Epithelial cell of esophagus (primary cell): ENCODE results near the gene RLN2.
A peak's percentile ranks its signal among the peaks of the same experiment; 100 is the strongest.
"Not testable (repeated sequence)": the region's sequence is repeated elsewhere in the genome, so short reads cannot be mapped to it uniquely, and the experiment has no call there.

Experiments
- DNase-seq: peaks from one replicate; pipeline ENCODE4 v3.0.0; 2010; ENCODE audit warnings: low read depth
- H3K4me3 ChIP-seq: 2 replicates; pipeline ENCODE4 v1.5.1; 2011; ENCODE audit warnings: mild to moderate bottlenecking, low read length, control low read depth
- TF ChIP-seq, protein P1 (sequence below): IDR thresholded peaks from 2 replicates; pipeline ENCODE4 v1.5.1; 2011; ENCODE audit warnings: low read depth, mild to moderate bottlenecking, low read length, control low read depth, inconsistent platforms; ENCODE audit not compliant: insufficient read depth; ENCODE audit errors: missing control alignments

The RLN2 gene, protein sequence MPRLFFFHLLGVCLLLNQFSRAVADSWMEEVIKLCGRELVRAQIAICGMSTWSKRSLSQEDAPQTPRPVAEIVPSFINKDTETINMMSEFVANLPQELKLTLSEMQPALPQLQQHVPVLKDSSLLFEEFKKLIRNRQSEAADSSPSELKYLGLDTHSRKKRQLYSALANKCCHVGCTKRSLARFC

DNA sequence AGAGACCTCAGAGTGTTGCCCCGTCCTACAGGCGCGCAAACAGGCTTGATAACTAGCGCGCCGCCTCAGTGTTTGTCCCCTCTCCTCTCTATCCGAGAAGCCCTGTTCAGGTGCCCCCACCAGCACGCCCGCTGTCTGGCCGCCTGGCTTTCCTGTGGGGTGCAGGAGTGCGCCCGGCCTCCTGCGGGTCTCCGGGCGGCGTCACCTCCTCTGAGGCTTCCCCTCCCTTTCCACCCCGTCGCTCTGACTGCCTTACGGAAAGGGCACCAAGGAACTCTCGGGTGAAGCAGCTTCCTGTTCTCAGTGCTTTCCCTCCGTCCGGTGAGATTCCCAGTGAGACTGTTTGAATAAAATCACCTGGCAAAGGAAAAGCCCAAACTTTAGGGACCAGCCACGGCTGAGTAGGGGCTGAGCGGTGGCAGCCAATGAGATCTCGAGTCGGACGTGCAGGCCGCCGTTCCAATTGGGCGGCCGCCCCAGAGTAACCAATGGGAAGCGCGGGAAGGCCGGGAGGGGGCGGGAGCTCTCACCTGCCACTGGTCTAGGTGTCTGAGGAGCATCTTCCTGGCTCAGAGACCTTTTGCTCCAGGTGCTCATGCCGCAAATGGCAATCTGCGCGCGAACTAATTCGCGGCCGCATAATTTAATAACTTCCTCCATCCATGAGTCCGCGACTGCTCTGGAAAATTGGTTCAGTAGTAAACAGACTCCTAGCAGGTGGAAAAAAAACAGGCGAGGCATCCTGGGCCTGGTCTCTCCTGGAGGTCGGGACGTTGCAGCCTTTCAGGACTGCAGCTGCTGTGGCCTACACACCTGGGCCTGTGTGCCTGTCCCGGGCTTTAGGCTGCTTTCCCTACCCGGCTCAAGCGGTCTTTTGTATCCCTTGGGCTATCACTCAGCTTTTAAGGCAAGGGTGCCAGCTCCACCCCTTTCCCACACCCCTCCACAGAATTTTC lies at the start of gene RLN2:
Gene RLN2, minus strand, starts transcription at position 877 of the 956 bp plus-strand sequence. Its CDS starts 136 bp downstream, at position 741.
- not testable (repeated sequence) for DNase-seq, H3K4me3 ChIP-seq

DNA sequence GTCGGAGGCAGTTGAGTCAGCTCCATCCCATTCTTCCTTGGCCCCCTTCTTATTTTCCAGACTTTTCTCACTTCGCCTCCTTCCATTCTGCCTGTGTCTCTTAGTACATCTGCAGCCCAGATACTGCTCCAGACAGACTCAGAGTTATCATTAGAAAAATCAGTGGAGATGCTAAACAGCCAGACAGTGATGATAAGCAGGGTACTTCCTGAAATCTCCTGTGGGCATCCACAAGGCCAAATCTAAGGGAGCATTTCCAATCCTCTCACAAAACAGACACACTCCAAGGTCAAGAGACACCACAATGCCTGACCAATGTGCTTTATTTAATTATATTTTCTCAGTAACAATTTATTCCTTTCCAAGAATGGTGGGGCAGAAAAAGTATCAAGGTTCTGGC lies 49.7 kb upstream of the RLN2 start:
- no peak overlapping the region for H3K4me3 ChIP-seq
- TF ChIP-seq, protein P1, sequence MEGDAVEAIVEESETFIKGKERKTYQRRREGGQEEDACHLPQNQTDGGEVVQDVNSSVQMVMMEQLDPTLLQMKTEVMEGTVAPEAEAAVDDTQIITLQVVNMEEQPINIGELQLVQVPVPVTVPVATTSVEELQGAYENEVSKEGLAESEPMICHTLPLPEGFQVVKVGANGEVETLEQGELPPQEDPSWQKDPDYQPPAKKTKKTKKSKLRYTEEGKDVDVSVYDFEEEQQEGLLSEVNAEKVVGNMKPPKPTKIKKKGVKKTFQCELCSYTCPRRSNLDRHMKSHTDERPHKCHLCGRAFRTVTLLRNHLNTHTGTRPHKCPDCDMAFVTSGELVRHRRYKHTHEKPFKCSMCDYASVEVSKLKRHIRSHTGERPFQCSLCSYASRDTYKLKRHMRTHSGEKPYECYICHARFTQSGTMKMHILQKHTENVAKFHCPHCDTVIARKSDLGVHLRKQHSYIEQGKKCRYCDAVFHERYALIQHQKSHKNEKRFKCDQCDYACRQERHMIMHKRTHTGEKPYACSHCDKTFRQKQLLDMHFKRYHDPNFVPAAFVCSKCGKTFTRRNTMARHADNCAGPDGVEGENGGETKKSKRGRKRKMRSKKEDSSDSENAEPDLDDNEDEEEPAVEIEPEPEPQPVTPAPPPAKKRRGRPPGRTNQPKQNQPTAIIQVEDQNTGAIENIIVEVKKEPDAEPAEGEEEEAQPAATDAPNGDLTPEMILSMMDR: no peak
- no peak for DNase-seq

DNA sequence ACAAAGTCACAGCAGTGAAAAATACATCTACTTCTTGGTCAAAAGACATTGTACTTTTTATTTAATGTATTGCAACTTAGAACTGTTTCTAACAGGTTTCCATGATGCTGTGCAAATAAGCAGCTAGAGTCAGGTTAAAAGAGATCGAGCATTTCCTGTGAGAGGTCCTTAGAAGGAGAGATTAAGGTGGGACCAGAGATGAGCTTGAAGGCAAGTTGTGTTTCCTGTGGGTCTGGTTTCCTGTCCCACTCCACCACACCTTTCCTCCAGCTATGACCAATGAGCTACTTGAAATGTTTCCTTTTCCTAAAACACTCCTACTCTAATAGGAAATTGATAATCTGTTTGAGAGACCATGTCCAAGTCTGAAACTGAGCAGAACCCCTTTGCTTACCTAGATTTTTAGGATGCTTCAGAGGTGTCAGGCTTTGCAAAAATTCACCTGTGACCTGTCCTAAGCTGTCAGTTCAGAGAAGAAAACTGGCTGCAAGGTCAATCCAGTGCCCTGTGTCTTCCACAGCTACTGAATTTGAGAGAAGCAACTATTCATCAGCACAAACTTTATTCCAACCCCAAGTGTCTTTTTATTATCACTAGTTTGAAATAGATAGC lies 48.2 kb upstream of the RLN2 start:
- TF ChIP-seq, protein P1: no peak
- DNase-seq: no peak
- no peak overlapping the region for H3K4me3 ChIP-seq

DNA sequence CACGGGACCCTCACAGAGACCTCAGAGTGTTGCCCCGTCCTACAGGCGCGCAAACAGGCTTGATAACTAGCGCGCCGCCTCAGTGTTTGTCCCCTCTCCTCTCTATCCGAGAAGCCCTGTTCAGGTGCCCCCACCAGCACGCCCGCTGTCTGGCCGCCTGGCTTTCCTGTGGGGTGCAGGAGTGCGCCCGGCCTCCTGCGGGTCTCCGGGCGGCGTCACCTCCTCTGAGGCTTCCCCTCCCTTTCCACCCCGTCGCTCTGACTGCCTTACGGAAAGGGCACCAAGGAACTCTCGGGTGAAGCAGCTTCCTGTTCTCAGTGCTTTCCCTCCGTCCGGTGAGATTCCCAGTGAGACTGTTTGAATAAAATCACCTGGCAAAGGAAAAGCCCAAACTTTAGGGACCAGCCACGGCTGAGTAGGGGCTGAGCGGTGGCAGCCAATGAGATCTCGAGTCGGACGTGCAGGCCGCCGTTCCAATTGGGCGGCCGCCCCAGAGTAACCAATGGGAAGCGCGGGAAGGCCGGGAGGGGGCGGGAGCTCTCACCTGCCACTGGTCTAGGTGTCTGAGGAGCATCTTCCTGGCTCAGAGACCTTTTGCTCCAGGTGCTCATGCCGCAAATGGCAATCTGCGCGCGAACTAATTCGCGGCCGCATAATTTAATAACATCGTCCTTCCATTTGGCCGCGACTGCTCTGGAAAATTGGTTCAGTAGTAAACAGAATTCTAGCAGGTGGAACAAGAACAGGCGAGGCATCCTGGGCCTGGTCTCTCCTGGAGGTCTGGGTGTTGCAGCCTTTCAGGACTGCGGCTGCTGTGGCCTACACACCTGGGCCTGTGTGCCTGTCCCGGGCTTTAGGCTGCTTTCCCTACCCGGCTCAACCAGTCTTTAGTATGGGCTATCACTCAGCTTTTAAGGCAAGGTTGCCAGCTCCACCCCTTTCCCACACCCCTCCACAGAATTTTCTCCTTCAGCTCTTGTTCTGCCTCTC lies 34.8 kb upstream of the RLN2 start, which contains the start of gene RLN1:
Gene RLN1, minus strand, starts transcription at position 885 of the 990 bp plus-strand sequence. Its CDS starts 130 bp downstream, at position 755.
- DNase-seq, H3K4me3 ChIP-seq: not testable (repeated sequence)

DNA sequence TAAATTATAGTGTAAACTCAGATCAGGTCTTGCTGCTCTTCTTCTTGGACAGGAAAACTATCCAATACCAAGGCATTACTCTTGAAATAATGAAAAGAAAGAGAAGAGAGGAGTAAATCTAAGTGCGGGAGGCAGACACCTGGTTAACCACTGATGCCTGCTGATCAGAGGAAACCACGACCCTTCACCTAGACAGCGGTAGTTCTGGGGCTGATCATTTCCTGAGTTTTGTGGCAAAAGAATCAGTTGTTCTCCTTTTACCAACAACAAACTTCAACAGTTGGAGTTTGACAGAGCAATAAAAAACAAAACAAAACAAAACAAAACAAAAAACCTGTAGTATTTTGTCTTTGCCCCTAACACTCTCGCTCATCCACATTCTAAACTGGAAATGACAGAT lies 32.2 kb upstream of the RLN2 start:
- no peak for DNase-seq
- no peak overlapping the region for H3K4me3 ChIP-seq
- TF ChIP-seq, protein P1: no peak

DNA sequence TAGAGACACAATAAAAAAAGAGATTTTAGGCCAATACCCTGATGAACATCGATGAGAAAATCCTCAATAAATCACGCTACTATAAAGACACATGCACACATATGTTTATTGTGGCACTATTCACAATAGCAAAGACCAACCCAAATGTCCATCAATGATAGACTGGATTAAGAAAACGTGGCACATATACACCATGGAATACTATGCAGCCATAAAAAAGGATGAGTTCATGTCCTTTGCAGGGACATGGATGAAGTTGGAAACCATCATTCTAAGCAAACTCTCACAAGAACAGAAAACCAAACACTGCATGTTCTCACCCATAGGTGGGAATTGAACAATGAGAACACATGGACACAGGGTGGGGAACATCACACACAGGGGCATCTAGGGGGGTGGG lies 26.8 kb upstream of the RLN2 start:
- not testable (repeated sequence) for H3K4me3 ChIP-seq, DNase-seq

DNA sequence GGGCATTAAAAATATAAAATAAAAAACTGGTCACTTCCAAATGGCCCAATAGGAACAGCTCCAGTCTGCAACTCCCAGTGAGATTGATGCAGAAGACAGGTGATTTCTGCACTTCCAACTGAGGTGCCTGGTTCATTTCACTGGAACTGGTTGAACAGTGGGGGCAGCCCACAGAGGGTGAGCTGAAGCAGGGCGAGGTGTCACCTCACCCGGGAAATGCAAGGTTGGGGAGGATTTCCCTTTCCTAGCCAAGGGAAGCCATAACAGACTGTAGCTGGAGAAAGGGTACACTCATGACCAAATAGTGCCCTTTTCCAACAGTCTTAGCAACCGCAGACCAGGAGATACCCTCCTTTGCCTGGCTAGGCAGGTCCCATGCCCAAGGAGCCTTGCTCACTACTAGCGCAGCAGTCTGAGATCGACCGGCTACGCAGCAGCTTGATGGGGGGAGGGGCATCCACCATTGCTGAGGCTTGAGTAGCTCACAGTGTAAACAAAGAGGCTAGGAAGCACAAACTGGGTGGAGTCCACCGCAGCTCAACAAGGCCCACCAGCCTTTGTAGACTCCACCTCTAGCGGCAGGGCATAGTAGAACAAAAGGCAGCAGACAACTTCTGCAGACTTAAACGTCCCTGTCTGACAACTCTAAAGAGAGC lies 22.5 kb upstream of the RLN2 start:
- peak; percentile 51 for DNase-seq
- H3K4me3 ChIP-seq: no peak overlapping the region
- TF ChIP-seq, protein P1: no peak
